Activated T-cell treated with anti-CD3 and anti-CD28 coated beads for 4 hours (primary cell): ENCODE results near the gene ING3.
"Not testable (repeated sequence)": the region's sequence is repeated elsewhere in the genome, so short reads cannot be mapped to it uniquely, and the experiment has no call there.

Source experiments
- DNase-seq: peaks from one replicate; pipeline ENCODE4 v3.0.0-alpha.2; 2020

ING3 gene

GRCh38 chr7:120951826-120952225 lies 1.2 kb downstream of the ING3 start:
- DNase-seq = no peak

- no peak for DNase-seq
These were observed 5.1 kb downstream of the ING3 start for GRCh38 chr7:120955577-120956149.

GRCh38 chr7:120959929-120960484 lies 9.4 kb downstream of the ING3 start:
- no peak for DNase-seq

GRCh38 chr7:120960714-120961113 lies 10.1 kb downstream of the ING3 start:
- DNase-seq = no peak

GRCh38 chr7:120961638-120962173 lies 11.1 kb downstream of the ING3 start:
- no peak for DNase-seq

GRCh38 chr7:120964088-120964487 lies 13.5 kb downstream of the ING3 start:
- no peak for DNase-seq

- no peak for DNase-seq
These were observed 16.4 kb downstream of the ING3 start for GRCh38 chr7:120966961-120967360.

- no peak for DNase-seq
These were observed 23.3 kb downstream of the ING3 start for GRCh38 chr7:120973849-120974248.

- DNase-seq = no peak
These were observed 29.4 kb downstream of the ING3 start for GRCh38 chr7:120979765-120980499.

- no peak for DNase-seq
These were observed 30.5 kb downstream of the ING3 start for GRCh38 chr7:120981117-120981516.

- no peak for DNase-seq
These were observed 31.5 kb downstream of the ING3 start for GRCh38 chr7:120981888-120982615.

GRCh38 chr7:120983592-120983991 lies 33.0 kb downstream of the ING3 start:
- DNase-seq = not testable (repeated sequence)

- DNase-seq = no peak
These were observed 33.8 kb downstream of the ING3 start for GRCh38 chr7:120984406-120984805.

- no peak for DNase-seq
These were observed 34.7 kb downstream of the ING3 start for GRCh38 chr7:120985130-120985758.

GRCh38 chr7:120985839-120986238 lies 35.3 kb downstream of the ING3 start:
- no peak for DNase-seq

GRCh38 chr7:120986650-120987049 lies 36.1 kb downstream of the ING3 start:
- DNase-seq = no peak

GRCh38 chr7:120987280-120987679 lies 36.7 kb downstream of the ING3 start:
- DNase-seq = no peak

GRCh38 chr7:120987683-120988590 lies 37.4 kb downstream of the ING3 start:
- peak; percentile 71 for DNase-seq

GRCh38 chr7:120988591-120989256 lies 38.1 kb downstream of the ING3 start, which contains the start of gene CPED1:
Gene CPED1, plus strand, starts transcription at chr7:120988711. Its CDS starts 911 bp downstream, at chr7:120989622.
- DNase-seq = no peak

- no peak for DNase-seq
These were observed 39.0 kb downstream of the ING3 start for GRCh38 chr7:120989257-120990220.
